Measurements from ENCODE around the gene GJD4. TPM values are rescaled to one million over a fixed set of nuclear protein-coding genes. Genes with fewer than 3 reads are reported as not detected.

The GJD4 gene
- total and polyA plus RNA-seq, 10 of the 15 experiments (the other 5 are each of a cell fraction or from before 2014, with no cell fraction given): not detected

DNA sequence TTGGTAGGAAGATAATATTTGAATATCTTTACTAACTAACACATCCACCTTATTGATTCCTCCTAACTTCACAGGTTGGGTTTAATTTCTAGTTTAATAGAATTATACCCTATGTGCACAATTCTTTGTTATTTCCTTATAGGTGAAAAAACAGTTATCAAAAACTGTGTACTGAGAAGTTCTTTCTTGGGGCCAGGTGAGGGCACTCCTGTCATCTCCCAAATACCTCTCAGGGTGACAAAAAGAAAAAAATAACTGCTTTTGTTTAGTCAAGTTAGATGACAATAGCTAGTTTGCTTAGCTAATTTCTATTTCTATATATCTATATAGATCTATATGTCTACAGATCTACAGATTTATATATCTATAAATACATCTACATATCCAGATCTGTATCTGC, 26.9 kb downstream of the GJD4 start (continued):
- TF ChIP-seq, protein P1, sequence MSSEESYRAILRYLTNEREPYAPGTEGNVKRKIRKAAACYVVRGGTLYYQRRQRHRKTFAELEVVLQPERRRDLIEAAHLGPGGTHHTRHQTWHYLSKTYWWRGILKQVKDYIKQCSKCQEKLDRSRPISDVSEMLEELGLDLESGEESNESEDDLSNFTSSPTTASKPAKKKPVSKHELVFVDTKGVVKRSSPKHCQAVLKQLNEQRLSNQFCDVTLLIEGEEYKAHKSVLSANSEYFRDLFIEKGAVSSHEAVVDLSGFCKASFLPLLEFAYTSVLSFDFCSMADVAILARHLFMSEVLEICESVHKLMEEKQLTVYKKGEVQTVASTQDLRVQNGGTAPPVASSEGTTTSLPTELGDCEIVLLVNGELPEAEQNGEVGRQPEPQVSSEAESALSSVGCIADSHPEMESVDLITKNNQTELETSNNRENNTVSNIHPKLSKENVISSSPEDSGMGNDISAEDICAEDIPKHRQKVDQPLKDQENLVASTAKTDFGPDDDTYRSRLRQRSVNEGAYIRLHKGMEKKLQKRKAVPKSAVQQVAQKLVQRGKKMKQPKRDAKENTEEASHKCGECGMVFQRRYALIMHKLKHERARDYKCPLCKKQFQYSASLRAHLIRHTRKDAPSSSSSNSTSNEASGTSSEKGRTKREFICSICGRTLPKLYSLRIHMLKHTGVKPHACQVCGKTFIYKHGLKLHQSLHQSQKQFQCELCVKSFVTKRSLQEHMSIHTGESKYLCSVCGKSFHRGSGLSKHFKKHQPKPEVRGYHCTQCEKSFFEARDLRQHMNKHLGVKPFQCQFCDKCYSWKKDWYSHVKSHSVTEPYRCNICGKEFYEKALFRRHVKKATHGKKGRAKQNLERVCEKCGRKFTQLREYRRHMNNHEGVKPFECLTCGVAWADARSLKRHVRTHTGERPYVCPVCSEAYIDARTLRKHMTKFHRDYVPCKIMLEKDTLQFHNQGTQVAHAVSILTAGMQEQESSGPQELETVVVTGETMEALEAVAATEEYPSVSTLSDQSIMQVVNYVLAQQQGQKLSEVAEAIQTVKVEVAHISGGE (CRISPR knock-in tag; IDR thresholded peaks at IDR 0.05): no peak
- TF ChIP-seq RUNX3 (IDR thresholded peaks at IDR 0.05; ENCODE audit: low read length) (no peak), RFX5 (IDR thresholded peaks at IDR 0.05; ENCODE audit: low read depth, low read length) (no peak), EED (IDR thresholded peaks at IDR 0.05; ENCODE audit: low read depth) (no peak), ZNF384 (IDR thresholded peaks at IDR 0.05; ENCODE audit: borderline replicate concordance, low read depth, low read length) (no peak), RAD21 (IDR thresholded peaks at IDR 0.05; ENCODE audit: insufficient read depth, low read depth, low read length) (no peak), PML (IDR thresholded peaks at IDR 0.05; ENCODE audit: low read length) (no peak), ZZZ3 (IDR thresholded peaks at IDR 0.05; ENCODE audit: control insufficient read depth, insufficient read length, low read depth) (no peak)
- TF ChIP-seq, protein P2, sequence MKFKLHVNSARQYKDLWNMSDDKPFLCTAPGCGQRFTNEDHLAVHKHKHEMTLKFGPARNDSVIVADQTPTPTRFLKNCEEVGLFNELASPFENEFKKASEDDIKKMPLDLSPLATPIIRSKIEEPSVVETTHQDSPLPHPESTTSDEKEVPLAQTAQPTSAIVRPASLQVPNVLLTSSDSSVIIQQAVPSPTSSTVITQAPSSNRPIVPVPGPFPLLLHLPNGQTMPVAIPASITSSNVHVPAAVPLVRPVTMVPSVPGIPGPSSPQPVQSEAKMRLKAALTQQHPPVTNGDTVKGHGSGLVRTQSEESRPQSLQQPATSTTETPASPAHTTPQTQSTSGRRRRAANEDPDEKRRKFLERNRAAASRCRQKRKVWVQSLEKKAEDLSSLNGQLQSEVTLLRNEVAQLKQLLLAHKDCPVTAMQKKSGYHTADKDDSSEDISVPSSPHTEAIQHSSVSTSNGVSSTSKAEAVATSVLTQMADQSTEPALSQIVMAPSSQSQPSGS (IDR thresholded peaks at IDR 0.05; ENCODE audit: low read length): no peak
